Fibroblast of gingiva (primary cell): ENCODE measurements around the gene ANLN.
"Not testable (repeated sequence)": the region's sequence is repeated elsewhere in the genome, so short reads cannot be mapped to it uniquely, and the experiment has no call there.

ENCODE experiments used
- DNase-seq: peaks from one replicate; pipeline ENCODE4 v3.0.0-alpha.2; 2011; ENCODE audit warnings: low read depth

ANLN gene

GRCh38 chr7:36409180-36409579, 19.5 kb downstream of the ANLN start:
- DNase-seq = no peak

DNA sequence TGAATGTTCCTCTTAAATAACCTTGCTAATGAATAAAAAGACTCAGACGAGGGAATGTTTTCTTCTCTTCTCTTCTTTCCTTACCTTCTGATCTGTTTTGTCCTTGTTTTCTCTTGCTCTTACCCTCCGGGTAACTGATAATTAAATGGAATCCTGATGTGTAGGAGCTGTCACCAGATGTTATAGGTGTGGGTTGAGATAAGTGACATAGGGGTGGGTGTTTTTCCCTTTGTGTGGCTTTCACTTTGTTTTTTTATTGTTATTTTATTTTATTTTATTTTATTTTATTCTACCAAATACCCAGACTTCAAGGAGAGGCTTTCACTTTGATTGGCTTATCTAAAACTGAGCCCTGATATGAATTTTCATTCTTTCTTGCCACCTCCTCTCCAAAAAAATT, 25.5 kb downstream of the ANLN start:
- DNase-seq = no peak

DNA sequence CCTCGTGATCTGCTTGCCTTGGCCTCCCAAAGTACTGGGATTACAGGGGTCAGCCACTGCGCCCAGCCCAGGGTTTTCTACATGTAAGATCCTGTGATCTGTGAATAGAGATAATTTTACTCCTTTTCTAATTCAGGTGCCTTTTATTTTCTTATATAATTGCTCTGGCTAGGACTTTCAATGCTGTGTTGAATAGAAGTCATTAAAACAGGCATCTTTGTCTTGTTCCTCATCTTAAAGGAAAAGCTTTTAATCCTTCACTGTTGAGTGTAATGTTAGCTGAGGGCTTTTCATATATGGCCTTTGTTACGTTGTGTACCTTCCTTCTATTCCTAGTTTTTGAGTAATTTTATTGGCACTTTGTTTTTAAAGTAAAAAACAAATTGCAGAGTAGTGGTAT, 26.6 kb downstream of the ANLN start:
- no peak for DNase-seq

GRCh38 chr7:36420307-36420706, 30.6 kb downstream of the ANLN start:
- DNase-seq = no peak

- no peak for DNase-seq
Observed at GRCh38 chr7:36422072-36422471, 32.4 kb downstream of the ANLN start.

- DNase-seq = no peak
Observed at GRCh38 chr7:36423633-36424032, 34.0 kb downstream of the ANLN start.

DNA sequence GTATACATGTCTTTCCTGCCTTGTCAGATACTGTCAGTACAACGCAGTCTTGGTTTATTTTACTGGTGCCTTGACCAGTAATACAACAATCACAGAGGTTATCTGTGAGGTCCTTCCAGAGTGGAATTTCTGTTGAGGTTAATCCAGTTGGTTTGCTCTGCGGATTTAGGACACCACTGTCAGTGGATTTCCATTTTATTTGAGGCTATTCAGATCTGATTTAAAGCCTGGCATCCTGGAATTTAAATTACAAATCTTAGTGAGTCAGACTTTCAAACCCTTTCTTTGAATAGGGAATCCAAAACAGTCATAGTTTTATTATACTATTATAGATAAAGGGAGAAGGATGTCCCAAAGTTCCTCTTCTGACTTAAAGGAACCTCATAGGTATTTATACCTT, 40.5 kb downstream of the ANLN start:
- DNase-seq = no peak

- no peak for DNase-seq
Observed at GRCh38 chr7:36430881-36431280, 41.2 kb downstream of the ANLN start.

DNA sequence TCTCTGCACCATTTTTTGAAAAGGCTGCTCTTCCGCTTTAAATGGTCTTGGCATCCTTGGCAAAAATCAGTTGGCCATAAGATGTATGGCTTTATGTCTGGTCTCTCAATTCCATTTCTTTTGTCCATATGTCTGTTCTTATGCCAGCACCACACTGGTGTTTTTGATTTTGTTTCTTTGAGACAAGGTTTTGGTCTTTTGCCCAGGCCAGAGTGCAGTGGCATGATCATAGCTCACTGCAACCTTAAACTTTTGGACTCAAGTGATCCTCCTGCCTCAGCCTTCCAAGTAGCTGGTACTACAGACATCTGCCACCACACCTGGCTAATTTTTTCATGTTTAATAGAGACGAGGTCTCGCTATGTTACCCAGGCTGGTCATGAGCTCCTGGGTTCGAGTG, 48.5 kb downstream of the ANLN start:
- DNase-seq = peak; percentile 56

DNA sequence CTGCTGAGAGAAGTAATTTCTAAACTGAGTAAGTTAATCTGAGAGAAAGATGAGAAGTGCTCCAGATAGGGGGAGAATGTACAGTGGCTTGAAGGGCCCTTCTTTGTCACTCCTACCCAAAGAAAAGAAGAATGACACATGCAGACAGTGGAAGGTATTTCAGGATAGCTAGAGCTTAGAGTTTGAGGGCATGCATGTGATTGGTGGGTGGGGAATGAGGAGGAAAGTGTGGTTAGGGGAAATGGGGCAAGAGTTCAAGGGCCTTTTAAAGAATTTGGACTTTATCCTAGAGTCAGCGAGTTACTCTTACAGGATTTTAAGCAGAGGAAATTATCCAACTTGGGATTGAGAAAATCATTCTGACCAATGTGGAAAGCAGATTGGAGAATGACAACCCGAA, 50.0 kb downstream of the ANLN start:
- no peak for DNase-seq

DNA sequence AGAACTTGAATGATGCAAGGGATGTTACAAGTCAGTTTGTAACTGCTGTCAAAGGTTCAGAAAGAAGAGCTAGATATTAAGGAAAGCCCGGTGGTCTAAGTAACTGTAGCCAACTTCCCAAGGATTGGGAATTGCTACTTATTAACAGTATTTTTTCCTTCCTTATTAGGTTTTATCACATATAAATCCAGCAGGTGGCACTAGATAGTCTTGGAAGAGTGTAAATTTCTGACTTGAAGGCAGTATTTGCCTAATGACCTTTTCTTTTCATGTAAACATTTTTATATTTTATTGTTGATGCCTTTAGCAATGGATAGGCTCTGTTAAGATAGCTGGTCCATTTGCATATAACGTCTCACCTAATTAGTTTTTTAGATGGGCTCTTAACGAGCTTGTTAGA, 51.2 kb downstream of the ANLN start:
- peak; percentile 39 for DNase-seq

GRCh38 chr7:36441344-36442022, 51.8 kb downstream of the ANLN start:
- no peak for DNase-seq

- DNase-seq = peak; percentile 29
Observed at GRCh38 chr7:36448781-36449379, 59.2 kb downstream of the ANLN start.

DNA sequence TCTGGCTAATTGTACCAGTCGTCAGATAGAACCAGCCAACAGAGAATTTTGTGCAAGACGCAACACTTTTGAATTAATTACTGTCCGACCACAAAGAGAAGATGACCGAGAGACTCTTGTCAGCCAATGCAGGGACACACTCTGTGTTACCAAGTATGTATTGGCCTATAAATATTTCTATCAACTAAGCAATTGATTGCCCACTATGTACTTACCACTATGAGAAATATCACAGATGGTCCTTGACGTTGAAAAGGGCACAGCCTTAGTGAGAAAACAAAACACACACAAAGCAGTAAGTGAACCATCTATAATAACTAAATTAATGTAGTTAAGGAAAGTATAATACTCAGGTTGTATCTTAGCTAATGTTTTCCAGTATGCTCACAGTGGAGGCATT, 60.0 kb downstream of the ANLN start:
- no peak for DNase-seq

- no peak for DNase-seq
Observed at GRCh38 chr7:36453769-36454168, 64.1 kb downstream of the ANLN start.

GRCh38 chr7:36455646-36456045, 66.0 kb downstream of the ANLN start:
- no peak for DNase-seq

DNA sequence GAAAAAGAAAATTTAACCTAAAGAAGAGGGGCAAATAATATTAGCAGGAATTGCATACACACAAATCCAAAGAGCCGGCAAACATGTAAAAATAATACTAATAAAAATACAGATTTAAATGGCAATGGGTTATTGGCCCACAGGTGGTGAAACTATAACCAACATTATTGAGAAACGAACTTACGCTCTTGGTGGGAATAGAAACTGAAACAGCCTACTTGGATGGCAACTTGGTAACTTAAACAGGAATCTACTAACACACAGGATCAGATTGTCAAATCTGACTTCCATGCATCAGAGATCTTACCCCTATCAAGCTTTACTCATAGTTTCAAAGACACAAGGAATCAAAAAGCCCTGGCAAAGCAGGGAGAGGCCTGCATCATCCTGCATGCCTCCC, 66.5 kb downstream of the ANLN start:
- no peak for DNase-seq

- no peak for DNase-seq
Observed at GRCh38 chr7:36456548-36456947, 66.9 kb downstream of the ANLN start.

DNA sequence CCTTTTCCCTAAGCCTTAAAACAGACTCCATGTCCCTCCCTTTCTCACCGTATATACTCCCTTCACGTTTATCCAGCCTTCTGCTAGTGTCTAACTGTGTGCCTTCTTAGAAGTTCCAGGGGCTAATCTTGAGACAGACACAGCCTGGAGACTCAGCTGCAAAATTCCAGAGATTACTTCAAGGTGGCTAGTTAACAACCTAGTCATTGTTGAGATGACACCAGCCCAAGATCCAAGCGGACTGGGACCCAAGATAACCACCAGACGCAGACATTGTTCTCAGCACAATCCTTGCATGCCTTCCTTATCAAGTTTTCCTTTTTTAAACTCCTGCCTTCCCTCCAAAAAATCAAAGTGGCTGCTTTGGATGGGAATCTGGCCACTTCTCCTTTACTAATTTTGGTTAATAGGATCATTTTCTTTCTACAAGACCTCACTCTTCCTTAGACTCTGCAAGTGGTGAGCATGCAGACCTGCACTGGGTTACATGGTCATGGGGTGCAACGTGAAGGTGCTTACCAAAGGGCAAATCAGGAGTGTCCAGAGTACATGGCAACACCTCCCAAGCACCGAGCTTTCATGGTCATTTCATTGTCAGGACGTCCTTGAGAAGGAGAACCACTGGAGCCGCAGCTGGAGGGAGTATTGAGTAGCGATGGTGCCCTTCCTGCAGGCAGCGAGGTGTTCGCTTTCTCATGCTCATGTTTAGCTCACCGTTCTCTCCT, 69.7 kb downstream of the ANLN start:
- DNase-seq = no peak

- DNase-seq = no peak
Observed at GRCh38 chr7:36460811-36461429, 71.3 kb downstream of the ANLN start.

DNA sequence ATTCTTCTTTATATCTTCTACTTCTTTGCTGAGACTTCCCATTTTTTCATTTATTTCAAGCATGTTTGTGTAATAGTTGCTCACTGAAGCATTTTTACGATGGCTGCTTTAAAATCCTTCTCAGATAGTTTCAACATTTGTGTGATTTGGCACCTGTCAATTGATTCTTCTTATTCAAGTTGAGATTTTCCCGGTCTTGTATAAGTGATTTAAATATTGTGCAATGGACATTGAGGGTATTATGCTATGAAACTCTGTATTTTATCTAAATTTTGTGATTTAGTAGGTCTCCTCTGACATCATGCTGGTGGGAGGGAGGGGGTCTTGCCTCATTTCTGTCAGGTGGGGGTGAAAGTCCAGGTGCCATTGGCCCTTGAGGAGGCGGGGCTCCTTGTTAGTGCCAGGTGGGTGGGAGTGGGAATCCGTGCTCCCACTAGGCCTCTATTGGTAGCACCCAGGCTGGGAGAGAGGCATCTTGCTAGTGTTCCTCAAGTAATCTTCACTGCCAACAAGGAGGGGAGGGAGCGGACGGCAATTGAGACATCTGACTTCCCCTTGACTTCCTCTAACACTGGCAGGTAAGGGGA, 73.0 kb downstream of the ANLN start:
- DNase-seq = no peak

- DNase-seq = no peak
Observed at GRCh38 chr7:36464271-36464670, 74.6 kb downstream of the ANLN start.

GRCh38 chr7:36466001-36466400, 76.3 kb downstream of the ANLN start:
- DNase-seq = not testable (repeated sequence)
